Measurements from ENCODE around the gene ARL2BP. TPM values are rescaled to one million over a fixed set of nuclear protein-coding genes. Genes with fewer than 3 reads are reported as not detected.

ARL2BP gene
- total and polyA plus RNA-seq, 9 of the 15 experiments (the other 6 are each of a cell fraction or from before 2014, with no cell fraction given) = 16.7 to 41.8 (median 27.2) TPM

GRCh38 chr16:57299719-57300386 is 54.8 kb downstream of the ARL2BP start (continued):
- peak; percentile 82; the same call in 1 of the 2 replicates for TF ChIP-seq HMGXB4 (CRISPR knock-in tag; IDR thresholded peaks at IDR 0.05)
- TF ChIP-seq ZBTB11 (CRISPR knock-in tag; IDR thresholded peaks at IDR 0.05) = peak in 1 of 3 experiments; percentile 83; a peak in 2 of 6 replicates
- TF ChIP-seq ADNP (tag; IDR thresholded peaks at IDR 0.05) = peak; percentile 95
- no peak for TF ChIP-seq MAFG (tag; conservative IDR thresholded peaks at IDR 0.05)
- peak; percentile 36 to 87; a peak in 3 of 4 replicates for TF ChIP-seq TEAD1 (CRISPR knock-in tag; IDR thresholded peaks at IDR 0.05)
- TF ChIP-seq BMI1 (IDR thresholded peaks at IDR 0.05; ENCODE audit: low read length) = no peak
- TF ChIP-seq RREB1 (CRISPR knock-in tag; IDR thresholded peaks at IDR 0.05) = no peak
- TF ChIP-seq ZNF174 (CRISPR knock-in tag; IDR thresholded peaks at IDR 0.05) = 0 out of 2 replicates have a peak, but pooled peaks have one; percentile 11
- TF ChIP-seq TSHZ1 (CRISPR knock-in tag; IDR thresholded peaks at IDR 0.05) = no peak
- TF ChIP-seq FOXK2 (conservative IDR thresholded peaks at IDR 0.05 in 1 of 2, IDR thresholded peaks at IDR 0.05 in 1 of 2; ENCODE audit: low read depth in 2 of 2) = peak in 1 of 2 experiments; percentile 46; a peak in 3 of 4 replicates
- no peak for TF ChIP-seq ZC3H8 (IDR thresholded peaks at IDR 0.05)

Data from K562 (cell line).